Breast epithelium (tissue), 4 donors: ENCODE results near the gene ZDHHC21. TPM values are rescaled to one million over a fixed set of nuclear protein-coding genes. Genes with fewer than 3 reads are reported as not detected.

Source experiments
- DNase-seq, 2 donors: peaks; one replicate each; pipeline ENCODE4 v3.0.0-alpha.2; 2019; ENCODE audit warnings: low spot score in 2 of 2
- H3K27ac ChIP-seq, 2 donors: fragments of 200-600 bp; sonication (generic) in 1 of 2; one replicate each; pipeline ENCODE4 v1.5.1; 2016 to 2019; ENCODE audit warnings: mild to moderate bottlenecking in 1 of 2
- H3K27me3 ChIP-seq, 2 donors: fragments of 200-600 bp; sonication (generic) in 1 of 2; one replicate each; pipeline versions ENCODE4 v1.5.1 to v1.6.0; 2017 to 2019; ENCODE audit warnings: control low read depth in 1 of 2, mild to moderate bottlenecking in 1 of 2
- H3K36me3 ChIP-seq: fragments of 200-600 bp; one replicate; pipeline ENCODE4 v1.5.1; 2019
- H3K4me1 ChIP-seq, 2 donors: fragments of 200-600 bp; sonication (generic); one replicate each; pipeline ENCODE4 v1.5.1; 2016 to 2019; ENCODE audit warnings: control low read depth in 1 of 2
- H3K4me3 ChIP-seq, 3 donors: fragments of 200-600 bp; sonication (generic); 1 replicate in 2 of 3; 2 replicates in 1 of 3; pipeline ENCODE4 v1.5.1; 2016 to 2019; ENCODE audit warnings: mild to moderate bottlenecking in 3 of 3, moderate library complexity in 2 of 3
- H3K9me3 ChIP-seq, 2 donors: fragments of 200-600 bp; sonication (generic) in 1 of 2; one replicate each; pipeline ENCODE4 v1.5.1; 2016 to 2019; ENCODE audit warnings: control low read depth in 1 of 2
- POLR2A ChIP-seq: fragments of 450-650 bp; IDR thresholded peaks from one replicate; pipeline ENCODE4 v1.6.1; 2016; ENCODE audit warnings: antibody characterized with exemption, mild to moderate bottlenecking, moderate library complexity
- POLR2AphosphoS5 ChIP-seq, 3 donors: sonication (generic); formaldehyde crosslinking; IDR thresholded peaks; one replicate each; pipeline ENCODE4 v1.6.1; 2017; ENCODE audit warnings: antibody characterized with exemption in 3 of 3
- intact Hi-C: fragments of 100-400 bp; cut with DNase I; formaldehyde crosslinking; loops from one replicate; pipeline ENCODE4 v1.15.1; 2023; ENCODE audit warnings: low total_unique reads
- total RNA-seq, 3 donors: library from RNA; depleted of rRNA; stranded (reverse); fragments of >200 nt; gene quantifications; one replicate each; pipeline ENCODE4 v1.1.0, GENCODE V29; 2016
- TF ChIP-seq, protein P1 (sequence below), 3 donors: fragments of 450-650 bp; IDR thresholded peaks; one replicate each; pipeline ENCODE4 v1.5.1; 2016 to 2017; ENCODE audit warnings: antibody characterized with exemption in 3 of 3, mild to moderate bottlenecking in 3 of 3, moderate library complexity in 3 of 3

Gene ZDHHC21
- total RNA-seq, 3 donors from 2014 or later, result 11.2 to 29.1 (median 11.5) TPM

DNA sequence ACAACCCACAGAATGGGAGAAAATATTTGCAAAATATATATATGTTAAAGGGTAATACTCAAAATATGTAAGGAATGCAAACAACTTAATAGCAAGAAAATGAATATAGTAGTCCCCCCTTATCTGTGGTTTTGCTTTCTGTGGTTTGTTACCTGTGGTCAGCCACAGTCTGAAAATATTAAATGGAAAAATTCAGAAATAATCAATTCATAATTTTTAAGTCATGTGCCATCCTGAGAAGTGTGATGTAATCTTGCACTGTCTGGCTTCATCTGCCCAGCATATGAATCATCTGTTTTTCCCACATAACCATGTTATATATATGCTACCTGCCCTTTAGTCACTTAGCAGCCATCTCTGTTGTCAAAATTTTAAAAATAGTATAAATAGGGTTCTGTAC is 17.6 kb upstream of the ZDHHC21 start:
- Histone ChIP-seq H3K4me3 (no peak overlapping the region), H3K27me3 (no peaks in the 10 kb centered on the region), H3K4me1 (no peaks in the 10 kb centered on the region), H3K27ac (no peak overlapping the region), H3K36me3 (no peaks in the 10 kb centered on the region), H3K9me3 (peaks cover 0 to 22% of the 10 kb centered on the region in 2 donors)
- intact Hi-C loops, result no loop called here
- no peak for DNase-seq
- TF ChIP-seq POLR2AphosphoS5 (IDR thresholded peaks at IDR 0.05) (no peak), POLR2A (no peak)
- TF ChIP-seq, protein P1, sequence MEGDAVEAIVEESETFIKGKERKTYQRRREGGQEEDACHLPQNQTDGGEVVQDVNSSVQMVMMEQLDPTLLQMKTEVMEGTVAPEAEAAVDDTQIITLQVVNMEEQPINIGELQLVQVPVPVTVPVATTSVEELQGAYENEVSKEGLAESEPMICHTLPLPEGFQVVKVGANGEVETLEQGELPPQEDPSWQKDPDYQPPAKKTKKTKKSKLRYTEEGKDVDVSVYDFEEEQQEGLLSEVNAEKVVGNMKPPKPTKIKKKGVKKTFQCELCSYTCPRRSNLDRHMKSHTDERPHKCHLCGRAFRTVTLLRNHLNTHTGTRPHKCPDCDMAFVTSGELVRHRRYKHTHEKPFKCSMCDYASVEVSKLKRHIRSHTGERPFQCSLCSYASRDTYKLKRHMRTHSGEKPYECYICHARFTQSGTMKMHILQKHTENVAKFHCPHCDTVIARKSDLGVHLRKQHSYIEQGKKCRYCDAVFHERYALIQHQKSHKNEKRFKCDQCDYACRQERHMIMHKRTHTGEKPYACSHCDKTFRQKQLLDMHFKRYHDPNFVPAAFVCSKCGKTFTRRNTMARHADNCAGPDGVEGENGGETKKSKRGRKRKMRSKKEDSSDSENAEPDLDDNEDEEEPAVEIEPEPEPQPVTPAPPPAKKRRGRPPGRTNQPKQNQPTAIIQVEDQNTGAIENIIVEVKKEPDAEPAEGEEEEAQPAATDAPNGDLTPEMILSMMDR (IDR thresholded peaks at IDR 0.05), result no peak

DNA sequence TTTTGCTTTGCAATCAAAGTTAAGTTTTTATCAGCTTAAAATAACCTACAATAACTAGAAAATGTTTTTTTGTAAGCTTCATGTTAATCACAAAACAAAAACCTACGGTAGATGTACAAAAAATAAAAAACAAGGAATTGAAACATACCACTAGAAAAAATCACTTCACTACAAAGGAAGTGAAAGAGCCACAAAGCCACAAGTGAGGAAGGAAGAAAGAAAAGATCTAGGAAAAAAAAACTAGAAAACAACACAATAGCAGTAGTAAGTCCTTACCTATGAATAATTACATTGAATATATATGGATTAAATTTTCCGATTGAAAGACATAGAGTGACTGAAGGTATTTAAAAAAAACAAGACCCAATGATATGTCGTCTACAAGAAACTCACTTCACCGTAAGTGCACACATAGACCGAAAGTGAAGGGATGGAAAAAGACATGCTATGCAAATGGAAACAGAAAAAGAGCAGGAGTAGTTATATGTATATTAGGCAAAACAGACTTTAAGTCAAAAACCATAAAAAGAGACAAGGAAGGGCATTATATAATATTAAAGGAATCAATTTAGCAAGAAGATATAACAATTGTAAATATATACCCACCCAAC is 13.4 kb upstream of the ZDHHC21 start:
- Histone ChIP-seq H3K27ac (no peak overlapping the region), H3K36me3 (no peaks in the 10 kb centered on the region), H3K27me3 (no peaks in the 10 kb centered on the region), H3K4me3 (no peak overlapping the region), H3K9me3 (peaks cover 6 to 25% of the 10 kb centered on the region in 2 donors), H3K4me1 (no peaks in the 10 kb centered on the region)
- TF ChIP-seq POLR2AphosphoS5 (IDR thresholded peaks at IDR 0.05), result no peak
- TF ChIP-seq POLR2A, result no peak
- TF ChIP-seq, protein P1 (IDR thresholded peaks at IDR 0.05), result no peak
- DNase-seq, result no peak
- intact Hi-C loops, result no loop called here

DNA sequence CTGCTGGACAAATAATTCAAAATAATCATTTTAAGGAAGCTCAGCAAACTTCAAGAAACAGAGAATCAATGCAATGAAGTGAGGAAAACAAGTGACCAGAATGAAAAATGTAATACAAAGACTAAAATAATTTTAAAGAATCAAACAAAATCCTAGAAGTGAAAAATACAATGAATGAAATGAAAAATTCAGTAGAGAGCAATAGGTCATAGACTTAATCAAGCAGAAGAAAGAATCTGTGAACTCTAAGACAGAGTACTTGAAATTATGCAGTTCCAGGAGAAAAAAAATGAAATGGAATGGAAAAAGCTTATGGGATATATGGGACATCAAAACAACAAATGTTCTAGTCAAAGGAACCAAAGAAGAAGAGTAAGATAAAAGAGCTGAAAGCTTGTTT is 11.8 kb upstream of the ZDHHC21 start:
- Histone ChIP-seq H3K9me3 (peaks cover 6 to 22% of the 10 kb centered on the region in 2 donors), H3K27me3 (no peaks in the 10 kb centered on the region), H3K27ac (no peak overlapping the region), H3K4me1 (no peaks in the 10 kb centered on the region), H3K4me3 (no peak overlapping the region), H3K36me3 (no peaks in the 10 kb centered on the region)
- TF ChIP-seq POLR2A, result no peak
- DNase-seq, result no peak
- intact Hi-C loops, result no loop called here

DNA sequence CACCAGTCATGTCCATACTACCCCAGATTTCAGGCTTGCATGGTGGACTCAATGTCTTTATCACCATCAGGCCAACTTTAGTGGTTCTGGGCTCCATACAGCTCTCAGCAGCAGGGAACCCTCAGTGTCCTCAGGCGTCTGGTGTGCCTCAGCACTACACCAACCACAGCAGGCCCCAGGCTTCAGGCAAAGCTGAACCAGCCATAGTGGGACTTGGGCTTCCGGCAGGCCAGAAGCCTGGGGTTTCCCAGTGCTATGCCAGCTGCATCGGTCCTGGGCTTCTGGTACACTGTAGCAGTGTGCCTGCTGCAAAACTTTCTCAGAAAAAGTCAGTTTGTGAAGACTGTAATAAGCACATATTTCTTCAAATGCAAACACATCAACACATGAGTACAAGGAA is 11.0 kb upstream of the ZDHHC21 start:
- H3K4me1 ChIP-seq, result no peaks in the 10 kb centered on the region
- intact Hi-C loops, result no loop called here
- no peak overlapping the region for H3K4me3 ChIP-seq
- DNase-seq, result no peak
- H3K36me3 ChIP-seq, result no peaks in the 10 kb centered on the region
- TF ChIP-seq POLR2A (no peak), POLR2AphosphoS5 (IDR thresholded peaks at IDR 0.05) (no peak)
- TF ChIP-seq, protein P1 (IDR thresholded peaks at IDR 0.05), result no peak
- peaks cover 6 to 15% of the 10 kb centered on the region in 2 donors for H3K9me3 ChIP-seq
- H3K27me3 ChIP-seq, result no peaks in the 10 kb centered on the region
- no peak overlapping the region for H3K27ac ChIP-seq

DNA sequence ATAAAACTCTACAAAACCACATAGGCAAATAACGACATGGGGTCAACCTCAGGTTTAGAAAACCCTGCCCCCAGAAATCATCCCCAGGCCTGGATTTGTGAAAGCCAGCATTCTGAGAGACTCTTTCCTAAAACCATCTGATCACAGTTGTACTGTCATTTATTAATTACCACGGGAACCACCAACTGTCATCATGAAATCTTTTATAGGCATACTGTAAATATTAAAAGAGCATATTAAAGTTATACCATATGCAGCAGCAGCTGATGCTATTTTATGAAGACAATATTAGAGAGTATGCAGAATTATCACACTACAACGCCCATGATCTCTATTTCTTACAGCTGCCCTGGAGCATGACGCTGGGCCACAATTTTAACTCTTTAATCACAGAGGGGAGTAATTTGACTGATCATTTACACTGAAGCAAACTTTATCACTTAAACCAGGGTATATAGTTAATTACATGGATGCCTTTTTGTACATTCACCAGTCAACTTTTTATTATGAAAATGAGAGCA is 9.0 kb upstream of the ZDHHC21 start:
- no peaks in the 10 kb centered on the region for H3K4me1 ChIP-seq
- intact Hi-C loops, result no loop called here
- no peaks in the 10 kb centered on the region for H3K27me3 ChIP-seq
- no peak overlapping the region for H3K27ac ChIP-seq
- no peak for DNase-seq
- H3K36me3 ChIP-seq, result no peaks in the 10 kb centered on the region
- no peak overlapping the region for H3K4me3 ChIP-seq
- peaks cover 6 to 8% of the 10 kb centered on the region in 2 donors for H3K9me3 ChIP-seq
- TF ChIP-seq POLR2A (no peak), POLR2AphosphoS5 (IDR thresholded peaks at IDR 0.05) (no peak)
- TF ChIP-seq, protein P1 (IDR thresholded peaks at IDR 0.05), result no peak
